Fibroblast of skin of left quadriceps (primary cell): ENCODE results near the gene STAMBPL1.
A peak's percentile ranks its signal among the peaks of the same experiment; 100 is the strongest.

Experiments
- DNase-seq, 2 experiments: peaks; one replicate each; pipeline ENCODE4 v3.0.0-alpha.2; 2013; ENCODE audit warnings: low read depth in 2 of 2

STAMBPL1 gene

GRCh38 chr10:88857831-88858230 is 22.2 kb upstream of the STAMBPL1 start:
- DNase-seq, result no peak

- no peak for DNase-seq
Measured at GRCh38 chr10:88858491-88858890, 21.6 kb upstream of the STAMBPL1 start.

GRCh38 chr10:88861036-88861435 is 19.0 kb upstream of the STAMBPL1 start:
- DNase-seq, result no peak

DNA sequence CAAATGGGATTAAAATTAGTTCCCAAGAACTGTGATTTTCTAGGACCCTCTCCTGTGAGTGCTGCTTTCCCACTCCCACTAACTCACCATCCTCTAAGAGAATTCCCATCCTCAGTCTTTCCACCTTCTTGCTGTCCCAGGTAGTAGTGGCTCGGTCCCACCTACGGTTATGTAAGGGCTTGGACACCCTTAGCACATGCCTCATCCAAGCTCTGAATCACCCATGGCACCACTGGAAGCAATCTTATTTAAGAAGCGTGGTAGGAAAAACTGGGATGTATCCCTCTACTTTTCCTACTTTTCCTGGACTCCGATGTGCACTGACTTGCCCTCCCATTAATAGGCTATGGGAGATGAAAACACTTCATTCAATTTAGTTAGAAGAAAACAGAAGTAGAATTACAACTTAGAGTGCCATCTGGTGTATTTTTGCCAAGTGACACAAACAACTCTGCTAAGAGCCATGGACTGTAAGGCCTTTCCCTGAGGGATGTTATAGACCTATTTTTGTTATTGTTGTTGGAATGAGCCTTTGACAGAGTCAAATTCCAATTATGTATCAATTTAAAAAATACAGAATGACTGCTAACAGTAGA is 14.7 kb upstream of the STAMBPL1 start:
- DNase-seq, result no peak

- DNase-seq, result no peak
Measured at GRCh38 chr10:88866454-88866853, 13.6 kb upstream of the STAMBPL1 start.

DNA sequence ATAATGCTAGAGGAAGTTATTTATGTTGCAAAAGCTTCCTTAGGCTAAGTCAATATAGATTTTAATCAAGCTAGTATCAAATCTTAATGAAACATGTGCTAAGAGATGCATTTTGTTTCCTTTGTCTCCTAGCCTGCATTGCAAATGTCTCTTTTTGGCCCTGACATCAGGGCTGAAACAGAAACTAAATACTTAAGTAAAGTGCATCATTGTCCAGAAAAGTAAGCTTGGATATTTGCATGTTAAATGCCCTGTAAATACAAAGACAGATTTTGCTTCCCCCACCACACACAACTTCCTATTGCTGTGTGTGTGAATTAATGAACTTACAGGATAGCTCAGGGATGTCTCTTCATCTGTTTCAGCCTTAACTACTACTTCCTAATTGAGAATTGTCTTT is 10.0 kb upstream of the STAMBPL1 start:
- DNase-seq, result no peak

DNA sequence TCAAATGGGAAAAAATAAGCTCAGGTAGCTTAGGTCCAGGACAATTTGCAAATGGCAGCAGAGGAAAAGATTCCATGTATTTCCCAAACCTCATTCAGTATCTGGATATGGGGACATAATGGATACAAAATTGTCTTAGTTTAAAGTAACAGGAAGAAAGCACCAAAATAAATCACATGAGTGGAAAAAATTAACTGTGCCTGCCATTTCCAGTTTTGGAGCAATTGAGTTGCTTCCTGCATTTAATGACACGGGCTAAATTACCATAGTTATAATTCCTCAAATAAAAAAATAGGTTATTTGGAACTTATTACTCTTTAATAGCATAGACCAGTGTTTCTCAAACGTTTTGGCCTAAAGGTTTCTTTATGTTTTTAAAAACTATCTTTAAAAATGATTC is 6.3 kb upstream of the STAMBPL1 start:
- DNase-seq, result no peak

- no peak for DNase-seq
Measured at GRCh38 chr10:88874281-88874680, 5.8 kb upstream of the STAMBPL1 start.

GRCh38 chr10:88875081-88875480 is 5.0 kb upstream of the STAMBPL1 start:
- DNase-seq, result no peak

GRCh38 chr10:88877298-88877697 is 2.7 kb upstream of the STAMBPL1 start:
- no peak for DNase-seq

DNA sequence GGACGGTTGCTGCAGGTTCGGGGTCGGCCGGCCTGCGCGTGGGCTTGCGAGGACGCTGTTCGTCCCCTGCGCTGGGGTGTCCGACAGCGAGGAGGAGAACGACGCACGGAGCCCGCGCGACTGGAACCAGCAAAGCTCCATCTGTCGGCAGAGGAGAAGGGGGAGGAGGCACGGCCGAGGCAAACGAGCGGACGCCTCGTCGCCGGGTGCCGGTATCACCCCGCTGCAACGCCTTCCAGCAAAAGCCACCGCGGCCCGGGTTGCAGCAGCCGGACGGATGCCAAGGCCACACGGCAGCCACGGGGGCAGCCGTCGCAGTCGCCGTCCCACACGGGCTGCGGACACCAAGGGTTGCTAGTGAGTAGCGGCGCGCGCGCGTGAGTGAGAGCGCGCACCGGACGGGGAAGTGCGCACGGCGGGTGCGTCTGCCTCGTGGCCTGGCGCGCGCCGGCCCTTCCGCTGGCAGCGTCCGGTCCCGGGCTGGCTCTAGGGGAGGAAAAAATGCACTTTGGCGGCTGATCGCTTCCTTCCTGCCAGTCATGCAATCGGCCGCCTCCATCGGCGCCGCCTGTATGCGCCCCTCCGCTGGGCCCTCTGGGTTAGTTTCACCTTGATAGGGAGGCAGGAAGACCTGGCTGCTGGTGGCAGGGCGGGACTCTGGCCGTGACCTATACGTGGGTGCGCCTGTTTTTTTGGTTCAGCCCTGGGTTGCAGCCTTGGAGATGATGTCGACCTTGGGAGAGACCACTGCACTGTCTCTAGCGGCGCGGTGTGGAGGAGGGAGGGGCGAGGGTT is 434 bp downstream of the STAMBPL1 start:
- DNase-seq, result peak in 1 of 2 experiments; percentile 32

DNA sequence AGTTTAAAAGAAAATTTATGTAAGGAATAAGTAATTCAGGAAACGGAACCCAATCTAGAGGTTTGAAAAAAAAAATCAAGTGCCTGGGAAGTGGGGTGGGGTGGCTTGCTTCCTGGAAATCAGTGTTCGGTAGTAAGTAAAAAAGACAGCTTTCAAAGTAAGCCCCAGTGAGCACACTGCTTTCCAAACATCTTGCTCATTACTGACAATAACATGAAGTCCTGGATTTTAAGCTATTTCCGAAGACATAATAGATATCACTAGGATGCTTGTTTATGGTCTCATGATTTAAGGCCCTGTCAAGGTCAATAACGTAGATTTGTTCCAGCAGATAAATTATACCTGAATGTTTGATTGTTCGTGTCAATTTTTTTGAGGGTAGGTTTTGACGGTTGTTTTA is 1.3 kb downstream of the STAMBPL1 start:
- DNase-seq, result no peak

GRCh38 chr10:88881922-88882645 is 2.0 kb downstream of the STAMBPL1 start:
- no peak for DNase-seq

GRCh38 chr10:88882646-88883447 is 2.8 kb downstream of the STAMBPL1 start:
- DNase-seq, result peak; percentile 61 to 64

- DNase-seq, result no peak
Measured at GRCh38 chr10:88883448-88883809, 3.4 kb downstream of the STAMBPL1 start.

GRCh38 chr10:88886557-88886956 is 6.5 kb downstream of the STAMBPL1 start:
- DNase-seq, result no peak

- DNase-seq, result no peak
Measured at GRCh38 chr10:88888810-88889445, 8.9 kb downstream of the STAMBPL1 start.

DNA sequence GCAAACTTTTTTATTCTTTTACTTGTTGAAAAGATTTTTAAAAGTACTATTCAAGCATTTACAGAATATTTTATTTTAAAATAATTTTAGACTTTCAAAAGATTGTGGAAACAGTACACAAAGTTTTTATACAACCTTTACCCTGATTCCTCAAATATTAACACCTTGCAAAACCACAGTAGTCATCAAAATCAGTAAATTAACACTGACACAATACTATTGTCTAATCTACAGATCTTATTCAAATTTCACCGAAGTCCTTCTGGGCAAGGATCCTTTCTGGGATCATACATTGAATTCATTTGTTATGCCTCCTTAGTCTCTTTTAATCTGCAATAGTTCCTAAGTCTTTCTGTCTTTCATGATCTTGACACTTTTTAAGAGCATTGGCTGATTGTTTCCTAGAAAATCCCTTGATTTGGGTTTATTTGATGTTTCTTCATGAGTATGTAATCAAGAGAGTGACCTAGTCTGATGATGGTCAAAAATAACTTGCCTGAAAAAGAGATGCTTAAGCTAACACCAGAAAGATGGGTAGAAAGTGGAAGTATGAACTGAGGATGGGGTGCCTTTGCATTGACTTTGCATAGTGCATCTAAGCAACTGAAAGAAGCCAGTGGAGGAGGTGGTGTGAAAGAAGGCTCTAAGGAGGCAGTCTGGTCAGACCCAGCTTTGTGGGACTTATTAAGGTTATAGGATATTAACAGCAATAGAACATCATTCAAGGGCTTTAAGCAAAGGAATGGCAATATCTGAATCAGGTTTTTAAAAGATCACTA is 9.7 kb downstream of the STAMBPL1 start:
- DNase-seq, result no peak

DNA sequence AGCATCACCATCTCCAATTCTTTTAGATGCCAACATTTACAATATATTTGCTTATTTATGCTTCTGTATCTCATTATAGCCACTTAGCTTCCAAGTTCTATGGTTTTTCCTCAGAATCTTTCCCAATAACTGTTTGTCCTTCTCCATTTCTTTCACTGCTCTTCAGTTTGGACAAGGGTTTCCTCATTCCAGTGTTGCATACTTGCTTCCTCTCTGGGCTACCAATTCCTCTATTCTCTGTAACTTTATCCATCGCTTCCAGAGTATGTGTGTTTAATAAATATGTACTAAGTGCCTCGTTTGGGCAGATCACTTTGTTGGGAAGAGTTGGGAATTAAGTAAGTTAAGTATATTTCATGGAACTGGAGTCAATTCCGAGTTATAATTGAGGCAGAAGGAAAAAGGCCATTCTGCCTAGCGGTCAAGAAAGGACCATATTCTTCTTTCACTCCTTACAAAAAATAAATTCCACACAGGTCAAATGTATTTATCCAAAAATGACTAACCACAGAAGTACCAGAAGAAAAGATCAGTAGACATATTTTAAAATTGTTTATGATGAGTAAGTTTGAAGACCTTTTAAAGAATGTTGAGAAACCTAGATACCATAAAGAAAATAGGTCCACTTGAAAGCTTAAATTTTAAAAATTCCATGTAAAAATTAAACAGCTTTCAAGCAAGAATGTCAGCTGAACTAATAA is 10.8 kb downstream of the STAMBPL1 start:
- no peak for DNase-seq
